Measurements from ENCODE around the gene ZNF117. TPM values are rescaled to one million over a fixed set of nuclear protein-coding genes. Genes with fewer than 3 reads are reported as not detected.
"Not testable (repeated sequence)": the region's sequence is repeated elsewhere in the genome, so short reads cannot be mapped to it uniquely, and the experiment has no call there.

Gene ZNF117
- total and polyA plus RNA-seq, 8 donors, result 1.1 to 47.3 (median 11.2) TPM

- no peak for TF ChIP-seq EP300 (IDR thresholded peaks at IDR 0.05)
- TF ChIP-seq POLR2AphosphoS5 (IDR thresholded peaks at IDR 0.05), result no peak
- TF ChIP-seq CTCF (IDR thresholded peaks at IDR 0.05), result no peak
- no peak for TF ChIP-seq POLR2A (IDR thresholded peaks at IDR 0.05)
- Histone ChIP-seq H3K27me3 (no peaks in the 10 kb centered on the region), H3K9me3 (peaks cover 0 to 47% (median 19%) of the 10 kb centered on the region in 4 donors), H3K27ac (no peak overlapping the region), H3K36me3 (peaks cover 0 to 7% (median 0%) of the 10 kb centered on the region in 4 donors), H3K4me1 (no peaks in the 10 kb centered on the region), H3K4me3 (no peak overlapping the region)
- WGBS, 5 donors, result 89 to 100% (median 95%) methylated on average over 1 of the region's 1 CpG
- intact Hi-C loops (cut with DNase I; ENCODE audit: low total_unique reads), result no loop called here
- no peak for DNase-seq
Measured at GRCh38 chr7:64934478-64934877, 56.4 kb downstream of the ZNF117 start.

GRCh38 chr7:64928252-64929187 is 62.3 kb downstream of the ZNF117 start:
- H3K4me1 ChIP-seq; intact Hi-C loops (cut with DNase I; ENCODE audit: low total_unique reads); H3K27ac ChIP-seq; H3K27me3 ChIP-seq; DNase-seq; H3K4me3 ChIP-seq: not testable (repeated sequence)
- Histone ChIP-seq H3K36me3 (peaks cover 4 to 56% (median 48%) of the 10 kb centered on the region in 4 donors), H3K9me3 (peaks cover 8 to 84% (median 49%) of the 10 kb centered on the region in 4 donors)
- 94 to 99% (median 97%) methylated on average over 4 of the region's 4 CpGs for WGBS, 5 donors

Small RNAs within 50 kb of the gene (small RNA-seq; reads per million reads assigned to genes)
- 0 reads per million in 4 donors for gene RNU6-1229P

Other genes with a start within 250 kb of the ZNF117 start
- 10 to 100 TPM in 3 of 5 donors, 1 to 10 TPM in 2; 1.8 to 35.6 (median 18.0) TPM for gene ZNF138, start 196.6 kb downstream of the ZNF117 start, total RNA-seq
- 1 to 10 TPM; 4.5 to 9.6 (median 5.1) TPM for gene ZNF138, start 196.6 kb downstream of the ZNF117 start, polyA plus RNA-seq
- gene ZNF273, start 87.8 kb downstream of the ZNF117 start, total RNA-seq, result 10 to 100 TPM in 3 of 5 donors, 1 to 10 TPM in 2; 5.3 to 24.3 (median 11.6) TPM
- gene ZNF273, start 87.8 kb downstream of the ZNF117 start, polyA plus RNA-seq, result 1 to 10 TPM; 1.3 to 7.7 (median 2.9) TPM
- gene ERV3-1, start 15.7 kb upstream of the ZNF117 start, total RNA-seq, result 10 to 100 TPM in 3 of 5 donors, 1 to 10 TPM in 2; 1.4 to 22.8 (median 12.5) TPM
- gene ERV3-1, start 15.7 kb upstream of the ZNF117 start, polyA plus RNA-seq, result 1 to 10 TPM; 3.5 to 4.0 (median 3.7) TPM